Activated gamma-delta T cell treated with anti-CD3 and anti-CD28 coated beads, Interleukin-2, amount 50 U/mL, for 16 hours (primary cell): Measurements from ENCODE around the gene DZIP1L.

Experiments used
- DNase-seq: peaks from one replicate; pipeline ENCODE4 v3.0.0-alpha.2; 2020; ENCODE audit warnings: low read depth

DZIP1L gene

GRCh38 chr3:138068579-138069174, 46.7 kb downstream of the DZIP1L start:
- peak; percentile 52 for DNase-seq

GRCh38 chr3:138068046-138068445, 47.4 kb downstream of the DZIP1L start:
- no peak for DNase-seq

- DNase-seq, result no peak
Measured at GRCh38 chr3:138066972-138067371, 48.4 kb downstream of the DZIP1L start.

GRCh38 chr3:138066383-138066782, 49.0 kb downstream of the DZIP1L start:
- no peak for DNase-seq

- DNase-seq, result no peak
Measured at GRCh38 chr3:138065949-138066348, 49.5 kb downstream of the DZIP1L start.

GRCh38 chr3:138063416-138063815, 52.0 kb downstream of the DZIP1L start:
- no peak for DNase-seq

GRCh38 chr3:138062626-138063025, 52.8 kb downstream of the DZIP1L start:
- no peak for DNase-seq

GRCh38 chr3:138062037-138062436, 53.4 kb downstream of the DZIP1L start:
- no peak for DNase-seq

GRCh38 chr3:138060792-138061191, 54.6 kb downstream of the DZIP1L start:
- DNase-seq, result no peak

- DNase-seq, result no peak
Measured at GRCh38 chr3:138059261-138059660, 56.1 kb downstream of the DZIP1L start.

GRCh38 chr3:138057384-138057783, 58.0 kb downstream of the DZIP1L start:
- DNase-seq, result no peak

GRCh38 chr3:138054057-138054456, 61.4 kb downstream of the DZIP1L start:
- no peak for DNase-seq

- no peak for DNase-seq
Measured at GRCh38 chr3:138051947-138052802, 63.2 kb downstream of the DZIP1L start.

- DNase-seq, result no peak
Measured at GRCh38 chr3:138049157-138049919, 66.1 kb downstream of the DZIP1L start.

- DNase-seq, result no peak
Measured at GRCh38 chr3:138047596-138048158, 67.7 kb downstream of the DZIP1L start.

- no peak for DNase-seq
Measured at GRCh38 chr3:138046955-138047354, 68.5 kb downstream of the DZIP1L start.

- no peak for DNase-seq
Measured at GRCh38 chr3:138046085-138046484, 69.3 kb downstream of the DZIP1L start.

- no peak for DNase-seq
Measured at GRCh38 chr3:138043266-138044029, 72.0 kb downstream of the DZIP1L start.

- DNase-seq, result no peak
Measured at GRCh38 chr3:138042043-138042442, 73.4 kb downstream of the DZIP1L start.

- DNase-seq, result no peak
Measured at GRCh38 chr3:138038725-138039462, 76.5 kb downstream of the DZIP1L start.

GRCh38 chr3:138036572-138036971, 78.8 kb downstream of the DZIP1L start:
- no peak for DNase-seq
